Endothelial cell of umbilical vein (primary cell): ENCODE measurements around the gene PKNOX2. TPM values are rescaled to one million over a fixed set of nuclear protein-coding genes. Genes with fewer than 3 reads are reported as not detected.

Source experiments
- BruUV-seq: library from RNA; stranded (reverse); fragments of 400-500 nt; replicated peaks from 2 replicates; lab custom pipeline; 2021; lab: Mats Ljungman, UMichigan
- CTCF ChIA-PET: fragments of 300-600, 350-600 bp; sonication (Branson Sonifier 250); formaldehyde crosslinking; loops from one replicate; lab custom pipeline; 2021; ENCODE audit warnings: antibody characterized with exemption, inconsistent platforms; lab: Charles Lee
- POLR2A ChIA-PET: fragments of 300-600, 350-600 bp; sonication (Branson Sonifier 250); formaldehyde crosslinking; loops from one replicate; lab custom pipeline; 2021; ENCODE audit warnings: antibody characterized with exemption, inconsistent platforms; lab: Charles Lee
- DNase-seq: peaks from one replicate; pipeline ENCODE4 v3.0.0-alpha.2; 2011; ENCODE audit warnings: low read depth, low spot score
- FAIRE-seq: peaks from 2 replicates; lab custom pipeline; 2011; peaks lifted over from hg19 to GRCh38; lab: Jason Lieb, UNC
- H2AFZ ChIP-seq: 2 replicates; pipeline ENCODE4 v1.6.0; 2012; ENCODE audit warnings: low read depth, low read length, control low read depth, inconsistent platforms
- H3K27ac ChIP-seq: 2 replicates; pipeline ENCODE4 v1.5.1; 2011; ENCODE audit warnings: low read depth, mild to moderate bottlenecking, control low read depth, low read length, moderate library complexity; ENCODE audit not compliant: insufficient read depth
- H3K27me3 ChIP-seq, 2 experiments: 2 replicates each; pipeline versions ENCODE4 v1.6.0 to v1.6.1; 2011; ENCODE audit warnings: low read length in 2 of 2, mixed read lengths in 1 of 2; ENCODE audit not compliant: control insufficient read depth in 2 of 2, insufficient read depth in 2 of 2
- H3K36me3 ChIP-seq, 2 experiments: 2 replicates in 1 of 2; 3 replicates in 1 of 2; pipeline ENCODE4 v1.5.1; 2011; ENCODE audit warnings: low read length in 2 of 2, mild to moderate bottlenecking in 1 of 2, moderate library complexity in 1 of 2; ENCODE audit not compliant: control insufficient read depth in 2 of 2, insufficient read depth in 2 of 2; ENCODE audit errors: extremely low read depth in 1 of 2
- H3K4me1 ChIP-seq: 3 replicates; pipeline ENCODE4 v1.5.1; 2011; ENCODE audit warnings: mild to moderate bottlenecking, low read length; ENCODE audit not compliant: control insufficient read depth, insufficient read depth; ENCODE audit errors: extremely low read depth
- H3K4me2 ChIP-seq: 2 replicates; pipeline ENCODE4 v1.6.1; 2011; ENCODE audit warnings: low read length, control low read depth, mixed read lengths; ENCODE audit not compliant: insufficient read depth
- H3K4me3 ChIP-seq, 3 experiments: fragments of 200-600 bp in 1 of 3; sonication (generic), shearing (Covaris generic) in 1 of 3; replicated peaks in 1 of 3; 2 replicates each; pipeline ENCODE4 v1.5.1; 2011 to 2016; ENCODE audit warnings: control low read depth in 3 of 3, low read length in 3 of 3, mild to moderate bottlenecking in 2 of 3, inconsistent platforms in 1 of 3, low read depth in 1 of 3, moderate library complexity in 1 of 3; ENCODE audit not compliant: insufficient read depth in 1 of 3
- H3K79me2 ChIP-seq: 2 replicates; pipeline ENCODE4 v1.6.0; 2012; ENCODE audit warnings: low read length, inconsistent platforms; ENCODE audit not compliant: control insufficient read depth, insufficient read depth
- H3K9ac ChIP-seq: replicated peaks from 2 replicates; pipeline ENCODE3; 2011; ENCODE audit warnings: low read length, control low read depth; ENCODE audit not compliant: insufficient read depth; ENCODE audit errors: extremely low read depth
- H3K9me1 ChIP-seq: replicated peaks from 3 replicates; pipeline ENCODE4 v1.6.0; 2011; ENCODE audit warnings: mild to moderate bottlenecking, low read length; ENCODE audit not compliant: control insufficient read depth, insufficient read depth; ENCODE audit errors: extremely low read depth
- H3K9me3 ChIP-seq: replicated peaks from 2 replicates; pipeline ENCODE4 v1.5.1; 2012; ENCODE audit warnings: low read length, inconsistent platforms; ENCODE audit not compliant: control insufficient read depth, insufficient read depth
- H4K20me1 ChIP-seq: replicated peaks from 2 replicates; pipeline ENCODE3; 2011; ENCODE audit warnings: mild to moderate bottlenecking, low read length; ENCODE audit not compliant: control insufficient read depth, insufficient read depth; ENCODE audit errors: extremely low read depth
- EZH2 ChIP-seq: IDR thresholded peaks from 2 replicates; pipeline ENCODE4 v1.6.1; 2012; ENCODE audit warnings: borderline replicate concordance, low read depth, mild to moderate bottlenecking, moderate library complexity, low read length, inconsistent platforms; ENCODE audit not compliant: severe bottlenecking
- FOS ChIP-seq: IDR thresholded peaks from 2 replicates; pipeline ENCODE4 v1.6.1; 2011; ENCODE audit warnings: mild to moderate bottlenecking, low read length, moderate library complexity, borderline replicate concordance; ENCODE audit not compliant: insufficient read depth
- GATA2 ChIP-seq: IDR thresholded peaks from 2 replicates; pipeline ENCODE4 v1.7.0; 2011; ENCODE audit warnings: low read depth, mild to moderate bottlenecking, moderate library complexity, mixed read lengths, low read length; ENCODE audit not compliant: insufficient read length, insufficient read depth
- JUN ChIP-seq: IDR thresholded peaks from 2 replicates; pipeline ENCODE4 v1.6.1; 2011; ENCODE audit warnings: borderline replicate concordance, low read depth; ENCODE audit not compliant: insufficient read length, insufficient read depth
- MYC ChIP-seq: IDR thresholded peaks from one replicate; pipeline ENCODE4 v1.6.1; 2011; ENCODE audit warnings: mild to moderate bottlenecking, low read depth, low read length
- POLR2A ChIP-seq: IDR thresholded peaks from 2 replicates; pipeline ENCODE4 v1.6.1; 2012; ENCODE audit warnings: low read depth, mild to moderate bottlenecking, control low read depth, low read length
- POLR2AphosphoS5 ChIP-seq: IDR thresholded peaks from 2 replicates; pipeline ENCODE4 v1.6.1; 2012; ENCODE audit warnings: low read depth, mild to moderate bottlenecking, control low read depth, low read length, moderate library complexity; ENCODE audit not compliant: insufficient read depth
- dilution Hi-C: fragments of 300-500 bp; cut with MboI; formaldehyde crosslinking; loops from one replicate; pipeline ENCODE4 v1.15.0; 2019; ENCODE audit warnings: low sequenced_read_pairs; ENCODE audit not compliant: extremely low pct_ligation_motif_present
- intact Hi-C: fragments of 100-400 bp; cut with micrococcal nuclease; formaldehyde crosslinking; loops from one replicate; pipeline ENCODE4 v1.10.0; 2022
- polyA plus RNA-seq, 4 experiments: library from polyadenylated mRNA; depleted of rRNA in 3 of 4; stranded (reverse) in 3 of 4; unstranded in 1 of 4; fragments of >200 nt; gene quantifications; 2 replicates each; pipeline versions ENCODE4 v1.2.1 to v1.2.3, GENCODE V29; 2011 to 2012; ENCODE audit warnings: missing spikeins in 1 of 4
- total RNA-seq: library from RNA; stranded (reverse); gene quantifications from 2 replicates; pipeline ENCODE4 v1.2.3, GENCODE V29; 2021
- TF ChIP-seq, protein P1 (sequence below): IDR thresholded peaks from 2 replicates; pipeline ENCODE4 v1.6.1; 2011; ENCODE audit not compliant: insufficient read depth, insufficient read length
- TF ChIP-seq, protein P2 (sequence below), 2 donors: IDR thresholded peaks; 1 replicate in 1 of 2; 2 replicates in 1 of 2; pipeline ENCODE4 v1.5.1; 2011; ENCODE audit warnings: low read length in 2 of 2, mild to moderate bottlenecking in 2 of 2, moderate library complexity in 2 of 2, control low read depth in 1 of 2, inconsistent platforms in 1 of 2, low read depth in 1 of 2; ENCODE audit not compliant: insufficient read depth in 1 of 2; ENCODE audit errors: extremely low read depth in 1 of 2

PKNOX2 gene
- total and polyA plus RNA-seq, 2 donors (not counting 3 experiments of a cell fraction or from before 2014, with no cell fraction given): 0.11 to 0.91 TPM

DNA sequence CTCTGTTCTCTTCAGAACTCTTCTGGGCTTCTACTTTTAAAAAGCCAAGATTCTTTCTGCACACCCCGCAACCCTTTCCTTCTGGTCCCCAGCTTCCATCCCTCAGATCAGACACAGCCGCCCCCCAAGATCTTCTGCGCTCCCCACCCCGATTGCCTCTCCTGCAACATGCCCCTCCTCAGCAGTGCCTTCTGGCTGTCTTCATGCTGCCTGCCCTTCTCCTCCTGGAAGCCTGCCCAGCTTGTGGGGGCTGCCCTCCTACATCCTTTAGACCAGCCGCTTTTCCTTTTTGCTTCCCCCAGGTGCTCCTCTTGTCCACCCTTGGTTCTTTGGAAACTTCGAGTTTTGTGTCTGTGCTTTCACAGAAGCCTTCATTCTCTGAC lies 187.3 kb downstream of the PKNOX2 start:
- peaks cover 0 to 2% of the 10 kb centered on the region in 2 experiments for H3K27me3 ChIP-seq
- no peak overlapping the region for H3K4me3 ChIP-seq
- H3K9ac ChIP-seq: no peak overlapping the region
- TF ChIP-seq, protein P1, sequence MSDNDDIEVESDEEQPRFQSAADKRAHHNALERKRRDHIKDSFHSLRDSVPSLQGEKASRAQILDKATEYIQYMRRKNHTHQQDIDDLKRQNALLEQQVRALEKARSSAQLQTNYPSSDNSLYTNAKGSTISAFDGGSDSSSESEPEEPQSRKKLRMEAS: no peak
- no TSS peak for BruUV-seq
- H3K4me2 ChIP-seq: no peak overlapping the region
- no peak overlapping the region for H3K27ac ChIP-seq
- CTCF ChIA-PET: interaction anchor here (1.2 to 2.6 kb wide), 4 partner anchors 12 to 391 kb away, joined by 3 to 12 read pairs (median 4); partner anchors contain the start of gene PKNOX2
- dilution Hi-C loops (no loop called here), intact Hi-C loops (no loop called here)
- H3K9me3 ChIP-seq: no peaks in the 10 kb centered on the region
- FAIRE-seq: no peak
- no peaks in the 10 kb centered on the region for H3K9me1 ChIP-seq
- no peaks in the 10 kb centered on the region for H3K36me3 ChIP-seq
- no peak overlapping the region for H2AFZ ChIP-seq
- H3K79me2 ChIP-seq: no peaks in the 10 kb centered on the region
- POLR2A ChIA-PET: no interaction called here
- H4K20me1 ChIP-seq: no peaks in the 10 kb centered on the region
- H3K4me1 ChIP-seq: no peaks in the 10 kb centered on the region
- no peak for DNase-seq

DNA sequence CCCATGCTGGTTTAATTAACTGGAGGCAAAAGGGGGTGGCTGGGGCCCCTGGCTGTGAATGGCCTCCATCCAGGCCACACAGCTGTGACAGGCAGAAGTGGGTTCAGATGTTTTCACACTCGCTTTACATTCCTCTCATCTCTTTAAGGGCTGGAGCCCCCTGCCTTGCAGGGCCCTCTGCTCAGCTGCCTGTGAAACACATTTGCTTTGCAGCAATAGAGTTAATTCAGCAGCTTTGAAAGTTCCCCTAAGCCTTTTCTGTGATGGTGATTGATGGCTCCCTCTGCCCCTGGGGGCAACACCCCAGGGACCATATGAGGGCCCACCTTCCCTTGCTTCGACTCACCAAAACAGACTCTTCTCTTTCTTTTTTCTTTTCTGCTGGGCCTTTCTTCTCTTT lies 192.2 kb downstream of the PKNOX2 start:
- H3K4me1 ChIP-seq: no peaks in the 10 kb centered on the region
- no peaks in the 10 kb centered on the region for H3K79me2 ChIP-seq
- peaks cover 0 to 2% of the 10 kb centered on the region in 2 experiments for H3K27me3 ChIP-seq
- CTCF ChIA-PET: interaction anchor here (1.3 to 3.3 kb wide), 6 partner anchors 11 to 266 kb away, joined by 4 to 26 read pairs (median 7); partner anchors contain the start of gene PKNOX2
- no peaks in the 10 kb centered on the region for H3K36me3 ChIP-seq
- DNase-seq (no peak), FAIRE-seq (no peak)
- no peak overlapping the region for H2AFZ ChIP-seq
- TF ChIP-seq, protein P1: no peak
- TF ChIP-seq EZH2 (no peak), POLR2A (no peak), POLR2AphosphoS5 (no peak), JUN (no peak), MYC (no peak), GATA2 (no peak), FOS (no peak)
- TF ChIP-seq, protein P2, sequence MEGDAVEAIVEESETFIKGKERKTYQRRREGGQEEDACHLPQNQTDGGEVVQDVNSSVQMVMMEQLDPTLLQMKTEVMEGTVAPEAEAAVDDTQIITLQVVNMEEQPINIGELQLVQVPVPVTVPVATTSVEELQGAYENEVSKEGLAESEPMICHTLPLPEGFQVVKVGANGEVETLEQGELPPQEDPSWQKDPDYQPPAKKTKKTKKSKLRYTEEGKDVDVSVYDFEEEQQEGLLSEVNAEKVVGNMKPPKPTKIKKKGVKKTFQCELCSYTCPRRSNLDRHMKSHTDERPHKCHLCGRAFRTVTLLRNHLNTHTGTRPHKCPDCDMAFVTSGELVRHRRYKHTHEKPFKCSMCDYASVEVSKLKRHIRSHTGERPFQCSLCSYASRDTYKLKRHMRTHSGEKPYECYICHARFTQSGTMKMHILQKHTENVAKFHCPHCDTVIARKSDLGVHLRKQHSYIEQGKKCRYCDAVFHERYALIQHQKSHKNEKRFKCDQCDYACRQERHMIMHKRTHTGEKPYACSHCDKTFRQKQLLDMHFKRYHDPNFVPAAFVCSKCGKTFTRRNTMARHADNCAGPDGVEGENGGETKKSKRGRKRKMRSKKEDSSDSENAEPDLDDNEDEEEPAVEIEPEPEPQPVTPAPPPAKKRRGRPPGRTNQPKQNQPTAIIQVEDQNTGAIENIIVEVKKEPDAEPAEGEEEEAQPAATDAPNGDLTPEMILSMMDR (IDR thresholded peaks at IDR 0.05; ENCODE audit: extremely low read depth in 1 of 2, insufficient read depth in 1 of 2, low read depth in 1 of 2, low read length in 2 of 2): no peak
- H3K9me1 ChIP-seq: no peaks in the 10 kb centered on the region
- no TSS peak for BruUV-seq
- intact Hi-C loops: no loop called here
- no peak overlapping the region for H3K4me3 ChIP-seq
- no peaks in the 10 kb centered on the region for H3K9me3 ChIP-seq
- no peak overlapping the region for H3K27ac ChIP-seq
- no peaks in the 10 kb centered on the region for H4K20me1 ChIP-seq
- no peak overlapping the region for H3K4me2 ChIP-seq
- no peak overlapping the region for H3K9ac ChIP-seq
- dilution Hi-C loops: no loop called here
- POLR2A ChIA-PET: no interaction called here
